AG04450 (cell line): ENCODE results near the gene ACTN4. TPM values are rescaled to one million over a fixed set of nuclear protein-coding genes. Genes with fewer than 3 reads are reported as not detected.

ENCODE experiments used
- CTCF ChIA-PET: fragments of 300-600, 350-600 bp; formaldehyde crosslinking; extraction: SDS; loops from one replicate; lab custom pipeline; 2022; ENCODE audit warnings: antibody characterized with exemption, inconsistent platforms; lab: Charles Lee
- POLR2A ChIA-PET: fragments of 350-600 bp; formaldehyde crosslinking; extraction: SDS; loops from one replicate; lab custom pipeline; 2021; ENCODE audit warnings: antibody characterized with exemption, inconsistent platforms; lab: Yijun Ruan, JAX
- DNase-seq: peaks from one replicate; pipeline ENCODE4 v3.0.0-alpha.2; 2011; ENCODE audit warnings: low read depth, low spot score
- H3K27ac ChIP-seq: one replicate; pipeline ENCODE4 v1.5.1; 2012; ENCODE audit warnings: low read depth, low read length, control low read depth
- H3K27me3 ChIP-seq: one replicate; pipeline ENCODE4 v1.6.0; 2012; ENCODE audit warnings: low read length; ENCODE audit not compliant: control insufficient read depth, insufficient read depth
- H3K4me3 ChIP-seq: 2 replicates; pipeline ENCODE4 v1.5.1; 2011; ENCODE audit warnings: mild to moderate bottlenecking, low read depth, low read length, control low read depth
- H3K9me3 ChIP-seq: 2 replicates; pipeline ENCODE4 v1.5.1; 2012; ENCODE audit warnings: low read length; ENCODE audit not compliant: control insufficient read depth, insufficient read depth
- polyA plus RNA-seq: library from polyadenylated mRNA; depleted of rRNA; stranded (reverse); fragments of >200 nt; gene quantifications from 2 replicates; pipeline ENCODE4 v1.2.3, GENCODE V29; 2011
- TF ChIP-seq, protein P1 (sequence below): IDR thresholded peaks from 2 replicates; pipeline ENCODE4 v1.5.1; 2011; ENCODE audit warnings: low read depth, low read length, control low read depth, inconsistent platforms

The ACTN4 gene
- polyA plus RNA-seq, 1 experiment = 300 TPM

DNA sequence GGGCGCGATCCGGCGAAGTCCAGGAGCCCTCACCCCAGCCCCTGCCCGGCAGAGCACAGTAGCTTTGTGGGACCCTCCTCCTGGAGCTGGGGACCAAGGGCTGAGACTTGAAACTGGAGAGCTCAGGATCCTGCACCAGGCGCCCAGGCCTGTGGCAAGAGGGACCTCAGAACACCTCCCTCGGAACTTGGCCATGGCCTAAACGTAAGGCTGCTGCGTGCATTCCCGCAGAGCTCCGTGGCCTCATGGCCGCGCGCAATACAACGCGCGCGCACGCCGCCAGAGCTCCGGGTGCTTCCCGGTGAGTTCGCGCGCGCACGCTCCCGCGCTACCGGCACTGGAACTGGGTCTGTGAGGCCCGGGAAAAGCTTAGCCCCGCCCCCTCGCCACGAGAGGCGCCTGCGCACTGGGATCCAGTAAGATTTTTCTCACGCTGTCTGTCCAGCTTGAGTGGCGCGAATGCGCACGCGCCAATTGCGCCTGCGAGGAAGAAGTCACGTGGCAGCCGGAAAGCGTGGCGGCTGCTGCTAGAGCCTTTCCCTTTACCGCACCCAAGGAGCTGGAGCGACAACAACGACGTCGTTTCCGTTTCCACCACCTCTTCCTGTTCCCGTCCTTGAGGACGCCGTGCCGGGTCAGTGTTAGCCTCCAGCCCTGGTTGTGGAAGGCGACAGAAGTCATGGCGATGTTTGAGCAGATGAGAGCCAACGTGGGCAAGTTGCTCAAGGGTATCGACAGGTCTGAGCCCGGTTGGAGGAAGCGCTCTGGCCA is 28.7 kb upstream of the ACTN4 start, which contains the start of gene EIF3K:
Gene EIF3K (plus strand): TSS at position 599 of the 771 bp plus-strand sequence. CDS start 81 bp downstream, at position 680.
- Histone ChIP-seq H3K9me3 (no peaks in the 10 kb centered on the region; the same call in 1 of the 2 replicates), H3K4me3 (peak within 1 kb of the TSS; percentile 97), H3K27ac (peak within 1 kb of the TSS; percentile 43), H3K27me3 (no peaks in the 10 kb centered on the region)
- DNase-seq = peak; percentile 98
- POLR2A ChIA-PET = interaction anchor here (0.5 to 1.6 kb wide), 10 partner anchors 16 to 312 kb away, joined by 3 to 11 read pairs (median 4); partner anchors contain the start of genes ACTN4, FAM98C, GGN and MRPS12
- TF ChIP-seq, protein P1, sequence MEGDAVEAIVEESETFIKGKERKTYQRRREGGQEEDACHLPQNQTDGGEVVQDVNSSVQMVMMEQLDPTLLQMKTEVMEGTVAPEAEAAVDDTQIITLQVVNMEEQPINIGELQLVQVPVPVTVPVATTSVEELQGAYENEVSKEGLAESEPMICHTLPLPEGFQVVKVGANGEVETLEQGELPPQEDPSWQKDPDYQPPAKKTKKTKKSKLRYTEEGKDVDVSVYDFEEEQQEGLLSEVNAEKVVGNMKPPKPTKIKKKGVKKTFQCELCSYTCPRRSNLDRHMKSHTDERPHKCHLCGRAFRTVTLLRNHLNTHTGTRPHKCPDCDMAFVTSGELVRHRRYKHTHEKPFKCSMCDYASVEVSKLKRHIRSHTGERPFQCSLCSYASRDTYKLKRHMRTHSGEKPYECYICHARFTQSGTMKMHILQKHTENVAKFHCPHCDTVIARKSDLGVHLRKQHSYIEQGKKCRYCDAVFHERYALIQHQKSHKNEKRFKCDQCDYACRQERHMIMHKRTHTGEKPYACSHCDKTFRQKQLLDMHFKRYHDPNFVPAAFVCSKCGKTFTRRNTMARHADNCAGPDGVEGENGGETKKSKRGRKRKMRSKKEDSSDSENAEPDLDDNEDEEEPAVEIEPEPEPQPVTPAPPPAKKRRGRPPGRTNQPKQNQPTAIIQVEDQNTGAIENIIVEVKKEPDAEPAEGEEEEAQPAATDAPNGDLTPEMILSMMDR = no peak
- CTCF ChIA-PET = interaction anchor here (0.5 to 4.1 kb wide), 7 partner anchors 16 to 716 kb away, joined by 3 to 25 read pairs (median 6); partner anchors contain the start of genes FAM98C and GGN

DNA sequence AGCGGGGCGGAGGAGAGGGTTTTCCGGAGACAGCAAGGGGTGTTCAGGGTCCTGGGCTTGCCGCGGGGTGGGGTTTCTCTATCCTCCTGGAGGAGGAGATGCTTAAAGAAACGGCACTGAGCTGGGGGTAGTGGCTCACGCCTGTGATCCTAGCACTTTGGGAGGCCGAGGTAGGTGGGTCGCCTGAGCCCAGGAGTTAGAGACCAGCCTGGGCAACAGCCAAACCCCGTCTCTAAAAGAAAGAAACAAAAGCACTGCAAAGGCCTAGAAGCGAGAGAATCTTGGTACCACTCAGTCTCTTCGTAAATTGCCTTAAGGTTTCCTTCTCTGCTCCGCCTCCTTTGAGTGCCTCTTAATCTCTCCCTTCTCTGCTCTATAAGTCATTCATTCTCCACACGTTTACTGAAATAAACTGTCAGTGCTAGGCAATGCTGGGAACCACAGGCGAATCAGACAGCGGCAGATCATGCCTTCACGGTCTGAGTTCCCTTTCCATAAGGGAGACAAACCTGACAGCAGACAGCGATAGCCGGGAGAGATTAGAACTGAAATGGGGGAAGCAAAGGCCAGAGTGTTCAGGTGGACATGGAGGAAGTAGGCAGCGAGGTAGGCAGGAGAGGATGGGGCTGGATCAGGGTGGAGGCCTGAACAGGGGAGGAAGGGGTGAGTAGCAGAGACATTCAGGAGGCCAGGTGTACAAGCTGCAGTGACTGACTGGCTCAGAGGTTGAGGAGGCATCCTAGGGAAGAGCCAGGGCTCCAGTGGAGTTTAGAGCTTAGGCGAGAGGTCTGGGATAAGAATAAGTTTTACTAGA is 27.9 kb upstream of the ACTN4 start:
- ChIA-PET POLR2A (interaction anchor here (0.5 to 1.6 kb wide), 9 partner anchors 15 to 311 kb away, joined by 3 to 11 read pairs (median 4); partner anchors contain the start of genes ACTN4, FAM98C, GGN and MRPS12), CTCF (interaction anchor here (0.7 to 4.1 kb wide), 6 partner anchors 15 to 717 kb away, joined by 3 to 25 read pairs (median 6); partner anchors contain the start of genes FAM98C and GGN)
- no peak for DNase-seq
- no peaks in the 10 kb centered on the region for H3K27me3 ChIP-seq
- peak overlapping the region; percentile 97 for H3K4me3 ChIP-seq
- peak overlapping the region; percentile 39 for H3K27ac ChIP-seq
- no peaks in the 10 kb centered on the region; the same call in 1 of the 2 replicates for H3K9me3 ChIP-seq
- TF ChIP-seq, protein P1 = no peak

DNA sequence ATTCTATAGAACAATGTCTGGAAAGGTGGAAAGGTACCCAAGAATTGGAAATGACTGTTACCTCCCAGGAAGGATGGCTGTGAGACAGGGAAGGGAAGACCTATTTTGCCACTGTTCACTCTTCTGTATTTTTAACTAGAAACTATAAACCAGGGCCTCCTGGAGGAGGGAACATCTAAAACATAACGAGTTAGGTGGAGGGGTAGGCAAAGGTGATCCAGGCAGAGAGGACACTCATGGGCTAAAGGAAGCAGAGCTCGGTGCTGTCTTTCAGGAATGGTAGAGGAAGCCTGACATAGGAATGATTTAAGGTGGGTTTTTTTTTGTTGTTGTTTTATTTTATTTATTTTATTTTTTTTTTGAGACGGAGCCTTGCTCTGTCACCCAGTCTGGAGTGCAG is 22.6 kb upstream of the ACTN4 start:
- H3K27me3 ChIP-seq = no peaks in the 10 kb centered on the region
- TF ChIP-seq, protein P1 = no peak
- POLR2A ChIA-PET = no interaction called here
- DNase-seq = no peak
- no peak overlapping the region for H3K4me3 ChIP-seq
- H3K27ac ChIP-seq = no peak overlapping the region
- H3K9me3 ChIP-seq = no peaks in the 10 kb centered on the region
- CTCF ChIA-PET = interaction anchor here (1.6 kb wide), 1 partner anchor 11 kb away, joined by 10 read pairs; no protein-coding TSS in a partner anchor

DNA sequence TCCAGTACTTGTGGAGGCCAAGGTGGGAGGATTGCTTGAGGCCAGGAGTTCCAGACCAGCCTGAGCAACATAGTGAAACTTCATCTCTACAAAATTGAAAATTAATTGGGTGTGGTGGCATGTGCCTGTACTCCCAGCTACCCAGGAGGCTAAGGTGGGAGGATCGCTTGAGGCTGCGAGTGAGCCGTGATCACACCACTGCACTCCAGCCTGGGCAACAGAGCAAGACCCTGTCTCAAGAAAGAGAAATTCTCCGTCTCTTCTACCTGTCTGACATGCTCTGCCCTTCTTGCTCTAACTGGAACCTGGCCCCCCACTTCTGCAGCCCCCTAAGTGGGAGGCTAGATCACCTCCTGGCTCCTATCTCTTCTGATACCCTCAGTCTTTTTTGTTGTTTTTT is 21.0 kb upstream of the ACTN4 start:
- CTCF ChIA-PET = interaction anchor here (1.6 to 1.7 kb wide), 2 partner anchors 9 to 111 kb away, joined by 3 to 10 read pairs; no protein-coding TSS in a partner anchor
- Histone ChIP-seq H3K27ac (no peak overlapping the region), H3K9me3 (no peaks in the 10 kb centered on the region), H3K4me3 (no peak overlapping the region), H3K27me3 (no peaks in the 10 kb centered on the region)
- POLR2A ChIA-PET = no interaction called here
- TF ChIP-seq, protein P1 = no peak
- no peak for DNase-seq
